HG03064 (cell line): ENCODE results near the gene PIWIL4.
"Not testable (repeated sequence)": the region's sequence is repeated elsewhere in the genome, so short reads cannot be mapped to it uniquely, and the experiment has no call there.

Experiments
- ATAC-seq: cut with Tn5 transposase; IDR thresholded peaks from one replicate; pipeline ENCODE4 v1.9.1; 2021; ENCODE audit warnings: low read depth; ENCODE audit not compliant: unreplicated experiment

PIWIL4 gene

DNA sequence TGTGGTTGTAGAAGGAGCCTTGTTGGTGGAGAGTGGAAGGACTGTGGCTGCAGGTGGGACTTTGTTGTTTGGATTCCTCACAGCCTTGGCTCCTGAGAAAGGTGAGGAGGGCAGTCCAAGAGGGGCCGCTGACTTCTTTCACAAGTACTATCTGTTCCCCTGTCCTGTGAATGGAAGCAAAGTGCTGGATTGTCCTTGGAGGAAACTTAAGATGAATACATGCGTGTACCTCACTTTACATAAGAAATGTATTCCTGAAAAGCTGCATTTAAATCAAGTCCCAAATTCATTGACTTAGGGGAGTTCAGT, 21.1 kb upstream of the PIWIL4 start:
- no peak for ATAC-seq

DNA sequence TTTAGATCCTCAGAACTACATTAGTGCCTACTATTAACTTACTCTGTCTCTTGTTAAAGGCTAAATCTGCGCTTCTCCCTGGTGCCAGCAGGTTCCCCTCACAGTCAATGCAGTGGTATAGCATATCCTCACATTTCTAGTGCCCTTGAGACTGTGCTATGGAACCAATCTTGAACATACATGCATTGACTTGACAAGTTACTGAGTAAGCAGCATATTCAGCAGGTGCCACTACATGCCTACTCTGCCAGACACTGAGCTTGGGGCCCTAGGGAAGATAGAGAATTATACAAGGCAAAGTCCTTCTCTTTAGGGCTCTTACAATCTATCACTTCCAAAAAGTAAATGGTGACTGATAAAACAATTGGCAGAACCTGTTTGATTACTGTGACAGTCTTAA, 20.3 kb upstream of the PIWIL4 start:
- ATAC-seq, result no peak

DNA sequence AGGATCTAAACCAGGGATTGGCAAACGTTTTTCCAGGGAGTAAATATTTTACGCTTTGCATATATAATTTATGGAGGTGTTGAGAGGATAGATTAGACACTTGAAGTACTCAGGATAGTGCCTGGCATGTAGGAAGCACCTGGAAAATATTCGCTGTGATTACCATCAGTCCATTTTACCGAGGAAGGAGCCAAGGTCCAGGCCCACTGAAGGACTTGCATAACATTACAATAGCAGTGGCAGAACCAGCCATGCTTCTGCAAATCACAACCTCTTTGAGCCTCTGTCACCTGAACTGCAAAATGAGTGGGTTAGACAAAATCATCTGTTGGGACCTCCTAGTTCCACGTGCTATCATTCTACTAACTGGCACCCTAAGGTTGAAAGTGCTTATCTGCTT, 18.0 kb upstream of the PIWIL4 start:
- ATAC-seq, result no peak

DNA sequence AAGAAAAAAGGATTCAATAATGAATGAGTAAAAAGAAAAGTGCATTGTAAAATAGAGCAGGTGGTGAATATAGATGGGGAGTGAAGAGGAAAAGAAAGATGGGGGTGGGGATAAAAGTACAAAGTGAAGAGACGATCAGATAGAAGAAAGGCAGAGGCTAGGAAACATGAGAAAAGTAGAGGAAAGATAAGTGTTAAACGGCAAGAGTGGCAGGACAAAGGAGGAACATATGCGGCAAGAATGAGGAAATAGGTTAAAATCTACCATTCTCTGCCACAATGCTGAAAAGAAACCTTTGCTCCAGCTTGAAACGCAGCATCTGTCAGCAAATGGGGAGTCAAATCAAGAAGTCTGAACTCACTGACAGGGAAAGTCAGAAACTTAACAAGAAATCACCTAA, 16.7 kb upstream of the PIWIL4 start:
- no peak for ATAC-seq

DNA sequence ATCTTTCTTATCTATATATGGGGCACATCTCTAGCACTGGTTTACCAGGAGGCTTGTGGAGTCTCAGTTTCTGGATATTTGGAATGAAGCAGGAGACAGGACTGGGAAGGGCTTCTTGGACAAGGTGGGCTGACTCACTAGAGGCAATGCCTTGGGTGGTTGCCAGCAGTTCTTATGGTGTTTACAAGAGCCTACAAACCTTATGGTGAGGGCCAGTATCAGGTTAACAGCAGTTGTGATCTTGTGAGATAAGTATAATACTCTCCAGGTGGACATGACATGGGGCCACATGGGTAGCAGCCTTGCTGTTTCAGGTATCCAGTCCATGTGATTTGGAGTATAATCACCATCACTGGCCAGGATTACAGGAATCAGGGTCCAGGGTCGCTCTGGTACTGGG, 13.2 kb upstream of the PIWIL4 start:
- no peak for ATAC-seq

DNA sequence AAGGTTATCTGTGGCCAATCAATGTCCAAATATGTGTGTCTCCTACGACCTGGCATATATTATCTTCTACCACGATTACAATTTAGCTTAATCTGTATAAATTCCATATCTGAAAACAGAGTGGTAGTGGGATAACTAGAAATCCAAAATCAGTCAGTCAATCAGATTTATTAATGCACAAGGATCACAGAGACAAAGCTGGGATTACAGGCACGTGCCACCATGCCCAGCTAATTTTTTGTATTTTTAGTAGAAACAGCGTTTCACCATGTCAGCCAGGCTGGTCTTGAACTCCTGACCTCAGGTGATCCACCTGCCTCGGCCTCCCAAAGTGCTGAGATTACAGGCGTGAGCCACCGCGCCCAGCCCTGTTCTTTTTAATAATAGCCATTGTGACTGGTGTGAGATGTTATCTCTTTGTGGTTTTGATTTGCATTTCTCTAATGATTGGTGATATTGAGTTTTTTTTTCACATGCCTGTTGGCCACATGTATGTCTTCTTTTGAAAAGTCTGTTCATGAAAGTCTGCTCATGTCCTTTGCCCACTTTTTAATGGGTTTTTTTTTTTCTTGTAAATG, 11.3 kb upstream of the PIWIL4 start:
- ATAC-seq, result not testable (repeated sequence)

DNA sequence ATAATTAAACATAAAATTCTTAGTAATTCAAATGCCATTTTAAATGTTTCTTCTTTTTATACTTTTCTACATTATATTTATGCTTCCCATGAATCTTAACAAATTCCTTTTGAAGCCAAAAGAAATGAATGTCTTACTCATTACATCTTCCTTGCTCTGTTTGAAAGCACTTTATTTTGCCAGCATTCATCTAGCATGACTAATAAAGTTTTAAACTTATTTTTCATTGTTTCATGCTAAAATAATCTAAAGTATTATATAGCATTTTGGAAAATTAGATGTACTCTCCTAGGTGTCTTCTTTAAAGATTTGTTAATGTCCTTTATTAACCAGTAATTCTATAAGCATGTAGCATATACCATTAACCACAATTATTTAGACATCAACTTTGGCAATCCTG, 9.7 kb upstream of the PIWIL4 start:
- ATAC-seq, result no peak

DNA sequence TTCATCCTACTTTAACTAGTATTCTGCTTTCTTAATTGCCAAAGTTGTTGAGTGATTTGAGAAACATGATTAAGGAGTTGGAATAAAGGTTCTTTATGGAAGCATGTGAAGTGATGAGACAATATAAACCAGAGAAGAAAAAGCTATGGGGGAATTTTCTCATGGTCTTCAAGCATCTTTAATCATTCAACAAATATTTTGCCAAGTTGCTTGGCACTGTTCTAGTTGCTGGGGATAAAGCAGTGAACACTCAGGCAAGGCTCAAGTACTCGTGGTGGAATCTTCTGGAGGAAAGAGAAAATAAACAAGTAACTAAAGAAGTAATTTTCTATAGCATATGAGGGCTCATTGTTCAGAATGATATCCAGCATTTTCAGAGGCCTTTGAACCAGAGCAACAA, 9.2 kb upstream of the PIWIL4 start:
- ATAC-seq, result no peak

DNA sequence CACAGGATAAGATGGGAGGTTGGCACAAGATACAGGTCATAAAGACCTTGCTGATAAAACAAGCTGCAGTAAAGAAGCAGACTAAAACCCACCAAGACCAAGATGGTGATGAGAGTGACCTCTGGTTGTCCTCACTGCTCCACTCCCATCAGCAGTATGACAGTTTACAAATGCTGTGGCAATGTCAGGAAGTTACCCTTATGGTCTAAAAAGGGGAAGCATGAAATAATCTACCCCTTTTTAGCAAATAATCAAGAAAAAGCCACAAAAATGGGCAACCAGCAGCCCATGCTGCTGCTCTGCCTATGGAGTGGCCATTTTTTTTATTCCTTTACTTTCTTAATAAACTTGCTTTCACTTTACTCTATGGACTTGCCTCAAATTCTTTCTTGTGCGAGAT, 8.7 kb upstream of the PIWIL4 start:
- ATAC-seq, result no peak

DNA sequence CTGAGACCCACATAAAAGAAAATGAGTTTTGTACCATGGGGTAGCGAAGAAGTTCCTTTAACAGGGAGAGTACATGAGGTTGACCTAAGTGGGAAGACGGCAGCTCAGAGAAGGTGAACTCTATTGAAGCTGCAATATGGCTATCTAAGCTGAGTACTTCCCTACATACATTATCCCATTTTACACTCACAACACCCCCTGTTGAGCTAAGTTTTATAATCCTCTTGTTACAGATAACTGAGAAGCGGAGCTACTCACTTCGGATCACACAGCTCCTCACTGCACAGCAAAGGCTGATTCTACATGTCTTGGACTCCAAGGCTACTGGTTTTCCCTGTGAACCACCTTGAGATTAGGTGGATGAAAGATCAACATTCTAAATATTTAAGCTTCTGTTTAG, 8.2 kb upstream of the PIWIL4 start:
- no peak for ATAC-seq

DNA sequence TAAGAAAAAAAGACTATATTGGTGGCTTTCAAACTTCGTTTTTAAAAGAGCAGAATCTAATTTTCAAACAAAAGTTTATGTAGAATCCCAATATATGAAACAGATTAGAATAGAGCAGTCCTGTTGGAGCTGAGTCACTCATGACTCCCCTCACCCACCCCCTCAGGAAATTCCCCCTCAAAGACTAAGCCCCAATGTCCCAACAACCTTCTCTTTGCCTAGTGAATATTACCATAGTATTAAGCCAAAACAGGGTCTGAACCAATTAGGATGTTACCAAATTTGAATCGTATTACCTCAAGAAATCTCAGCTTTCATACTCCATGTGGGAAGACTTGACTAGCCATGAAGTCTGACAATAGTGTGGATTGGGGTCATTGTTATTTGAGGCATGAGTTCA, 7.8 kb upstream of the PIWIL4 start:
- no peak for ATAC-seq

DNA sequence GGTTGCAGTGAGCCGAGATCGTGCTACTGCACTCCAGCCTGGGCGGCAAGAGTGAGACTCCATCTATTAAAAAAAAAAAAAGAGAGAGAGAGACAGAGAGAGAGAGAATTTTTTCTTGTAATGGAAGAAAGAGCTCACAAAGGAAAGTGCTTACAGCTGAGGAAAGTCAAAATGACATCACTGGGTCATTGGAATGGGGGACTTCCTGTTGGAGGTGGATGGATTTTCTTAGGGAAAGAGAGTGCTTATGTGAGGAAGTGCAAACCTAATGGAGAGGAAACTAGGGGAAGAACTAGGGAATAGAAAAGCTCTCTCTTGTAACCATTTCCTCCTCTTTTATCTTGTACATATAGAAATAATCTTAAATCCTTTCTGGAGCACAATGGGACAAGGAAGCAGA, 6.3 kb upstream of the PIWIL4 start:
- no peak for ATAC-seq

DNA sequence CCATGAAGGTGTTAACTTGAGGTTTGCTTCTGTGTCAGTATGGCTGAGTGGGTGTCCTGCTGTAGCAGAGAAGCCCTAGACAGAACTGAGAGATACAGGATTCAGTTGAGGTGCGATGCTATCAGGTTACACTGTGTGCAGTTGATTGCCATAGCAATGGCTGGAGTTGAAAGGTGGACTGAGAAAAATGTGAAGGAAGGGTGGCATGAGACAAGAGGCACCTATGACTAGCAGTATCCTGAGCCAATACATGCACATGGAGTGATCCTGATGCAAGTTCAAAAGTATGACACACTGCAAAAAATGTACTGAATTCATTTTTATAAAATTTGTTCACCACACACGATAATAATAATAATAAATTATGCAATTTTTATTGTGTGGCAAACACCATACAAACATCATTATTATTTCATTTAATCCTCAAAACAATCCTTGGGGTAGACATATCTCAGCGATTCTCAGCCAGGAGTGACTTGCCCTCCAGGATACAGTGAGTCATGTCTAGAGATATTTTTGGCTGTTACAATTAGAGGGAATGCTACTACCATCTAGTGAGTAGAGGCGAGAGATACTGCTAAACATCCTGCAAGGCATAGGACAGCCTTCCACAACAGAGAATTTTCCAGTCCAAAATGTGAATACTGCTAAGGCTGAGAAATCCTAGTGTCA, 3.9 kb upstream of the PIWIL4 start:
- ATAC-seq, result no peak

DNA sequence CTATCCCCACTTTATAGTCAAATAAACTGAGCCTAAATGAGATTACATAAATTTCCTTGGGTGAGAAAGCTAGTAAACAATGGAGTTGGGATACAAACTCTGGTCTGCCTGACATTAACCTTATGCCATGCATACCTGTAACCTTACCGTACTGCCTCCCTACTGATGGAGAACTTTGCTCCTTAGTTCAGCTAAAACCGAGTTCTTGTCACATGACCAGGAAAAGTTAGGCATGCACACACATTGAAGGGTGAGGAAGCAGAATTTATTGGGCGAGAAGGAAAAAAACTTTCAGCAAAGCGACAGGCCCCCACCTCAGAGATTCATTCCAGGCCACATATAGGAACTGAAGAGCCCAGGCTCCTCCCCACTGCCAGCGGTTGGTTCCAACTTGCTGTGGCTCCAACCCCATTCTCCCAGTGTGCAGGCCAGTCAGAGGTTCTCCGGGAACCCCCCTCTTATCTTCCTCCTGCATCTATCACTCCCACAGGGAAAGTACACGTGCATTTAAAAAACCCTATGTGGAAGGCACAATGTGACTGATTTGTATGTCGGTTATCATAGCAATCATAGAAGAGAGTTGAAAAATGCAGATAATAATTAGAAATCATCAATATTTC, 3.2 kb upstream of the PIWIL4 start:
- no peak for ATAC-seq

DNA sequence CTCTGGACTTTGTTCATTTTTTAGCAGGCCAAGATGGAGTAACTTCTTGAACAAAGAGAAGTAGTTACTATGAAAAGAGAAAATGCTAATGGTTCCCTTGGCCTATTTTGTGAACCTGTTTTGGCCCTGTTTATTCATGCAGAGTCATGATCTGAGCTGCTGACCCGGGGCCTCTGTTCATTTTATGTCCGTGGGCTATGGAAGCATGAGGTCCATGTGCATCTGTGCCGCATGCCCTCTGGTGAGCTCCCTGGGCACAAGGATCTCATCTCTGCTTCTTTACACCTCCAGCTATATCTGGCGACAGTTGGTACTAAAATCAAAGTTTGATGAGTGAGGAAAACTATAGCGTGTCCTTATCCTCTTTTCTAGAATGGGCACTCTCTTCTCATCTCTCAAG, 1.0 kb downstream of the PIWIL4 start:
- no peak for ATAC-seq

DNA sequence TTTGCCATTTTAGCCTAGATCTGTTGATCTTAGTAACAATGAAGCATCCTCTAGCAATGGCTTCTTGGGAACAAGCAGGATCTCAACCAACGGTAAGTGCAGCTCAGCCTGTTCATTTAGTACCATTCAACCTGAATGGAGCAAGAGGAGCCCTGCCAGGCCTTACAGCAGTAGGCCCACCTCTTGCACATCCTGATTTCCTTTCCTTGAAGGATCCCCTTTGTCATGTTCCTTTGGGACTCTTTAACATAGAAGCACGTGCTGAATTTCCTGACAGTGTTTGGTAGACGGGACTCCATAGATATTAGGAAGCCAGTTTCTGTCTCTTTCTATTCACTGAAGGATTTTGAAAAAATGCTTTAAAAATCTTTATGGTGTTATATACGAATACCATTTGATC, 1.5 kb downstream of the PIWIL4 start:
- no peak for ATAC-seq

DNA sequence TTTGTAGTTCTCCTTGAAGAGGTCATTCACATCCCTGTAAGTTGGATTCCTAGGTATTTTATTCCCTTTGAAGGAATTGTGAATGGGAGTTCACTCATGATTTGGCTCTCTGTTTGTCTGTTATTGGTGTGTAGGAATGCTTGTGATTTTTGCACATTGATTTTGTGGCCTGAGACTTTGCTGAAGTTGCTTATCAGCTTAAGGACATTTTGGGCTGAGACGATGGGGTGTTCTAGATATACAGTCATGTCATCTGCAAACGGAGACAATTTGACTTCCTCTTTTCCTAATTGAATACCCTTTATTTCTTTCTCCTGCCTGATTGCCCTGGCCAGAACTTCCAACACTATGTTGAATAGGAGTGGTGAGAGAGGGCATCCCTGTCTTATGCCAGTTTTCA, 5.8 kb downstream of the PIWIL4 start:
- ATAC-seq, result not testable (repeated sequence)

DNA sequence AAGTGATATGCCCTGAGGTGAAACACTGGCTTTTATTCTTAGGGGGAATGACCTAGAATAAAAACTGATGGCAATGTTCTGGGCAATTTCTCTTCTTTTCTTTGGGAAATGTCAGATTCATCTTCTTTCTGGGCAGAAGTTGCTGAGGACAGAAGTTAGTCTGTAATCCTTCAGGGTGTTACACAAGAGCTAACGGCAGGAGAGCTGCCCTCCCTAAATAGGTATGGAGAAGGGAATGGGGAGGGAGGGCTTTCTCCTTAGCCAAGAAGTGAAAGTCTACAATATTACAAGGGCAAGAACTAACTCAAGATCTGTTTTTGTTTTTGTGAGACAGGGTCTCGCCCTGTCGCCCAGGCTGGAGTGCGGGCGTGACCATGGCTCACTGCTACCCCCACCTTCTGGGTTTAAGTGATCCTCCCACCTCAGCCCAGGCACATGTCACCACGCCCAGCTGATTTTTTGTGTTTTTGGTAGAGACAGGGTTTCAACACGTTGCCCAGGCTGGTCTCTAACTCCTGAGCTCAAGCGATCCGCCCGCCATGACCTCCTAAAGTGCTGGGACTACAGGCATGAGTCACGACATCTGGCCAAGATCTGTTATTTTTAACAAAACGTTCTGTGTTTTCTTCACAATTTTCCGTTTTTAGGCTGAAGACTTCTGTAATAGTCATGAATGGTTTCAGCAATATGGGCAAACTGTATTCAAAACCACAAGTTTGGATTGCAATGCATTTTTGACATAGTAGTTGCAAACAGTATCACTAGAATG, 7.2 kb downstream of the PIWIL4 start:
- no peak for ATAC-seq

DNA sequence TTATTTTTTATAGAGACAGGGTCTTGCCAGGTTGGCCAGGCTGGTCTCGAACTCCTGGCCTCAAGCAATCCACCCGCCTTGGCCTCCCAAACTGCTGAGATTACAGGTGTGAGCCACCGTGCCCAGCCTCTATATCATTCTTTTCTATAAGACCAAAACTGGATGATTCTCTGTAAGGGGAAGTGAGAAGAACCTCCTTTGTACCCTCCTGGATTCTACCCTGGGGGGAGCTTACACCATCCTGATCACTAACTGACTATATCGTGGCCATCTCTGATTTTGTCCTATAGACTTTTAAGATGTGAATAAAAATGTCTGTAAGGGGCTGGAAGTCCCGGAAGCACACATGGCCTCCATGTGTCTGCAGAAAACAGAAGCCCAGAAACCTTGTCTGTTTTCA, 9.1 kb downstream of the PIWIL4 start:
- no peak for ATAC-seq

DNA sequence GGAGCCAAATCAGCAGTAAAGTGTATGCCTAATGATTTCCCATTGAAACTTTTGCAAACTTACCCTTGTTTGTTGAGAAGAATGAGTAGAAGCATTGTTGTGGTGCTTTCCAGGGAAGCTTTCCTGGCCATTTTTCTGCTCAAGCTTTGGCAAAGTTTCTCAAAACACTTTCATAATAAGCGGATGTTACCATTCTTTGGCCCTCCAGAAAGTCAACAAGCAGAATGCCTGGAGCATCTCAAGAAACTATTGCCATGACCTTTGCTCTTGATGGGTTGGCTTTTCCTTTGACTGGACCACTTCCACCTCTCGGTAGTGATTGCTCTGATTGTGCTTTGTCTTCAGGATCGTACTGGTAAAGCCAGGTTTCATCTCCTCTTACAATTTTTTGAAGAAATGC, 10.7 kb downstream of the PIWIL4 start:
- no peak for ATAC-seq

DNA sequence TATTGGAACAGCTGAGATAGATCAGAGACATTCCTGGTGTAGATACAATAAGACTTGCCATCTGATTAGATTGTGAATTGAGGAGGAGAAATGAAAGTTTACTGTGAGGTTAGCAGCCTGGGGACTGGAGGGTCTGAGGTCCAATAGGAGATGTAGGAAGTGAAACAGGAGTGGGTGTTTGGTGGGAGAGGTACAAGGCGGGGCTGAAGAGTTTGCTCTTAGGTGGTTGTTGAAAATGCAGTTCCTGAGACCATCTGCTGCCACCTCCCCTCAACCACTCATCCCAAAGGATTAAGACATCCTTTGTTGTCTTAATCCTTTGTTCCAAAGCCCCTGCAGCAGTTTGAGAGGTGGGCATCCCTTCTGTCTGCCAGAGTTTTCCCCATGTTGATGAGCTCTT, 14.8 kb downstream of the PIWIL4 start:
- no peak for ATAC-seq
